Naive thymus-derived CD4-positive, alpha-beta T cell (primary cell): Measurements from ENCODE around the gene HTR3B. TPM values are rescaled to one million over a fixed set of nuclear protein-coding genes. Genes with fewer than 3 reads are reported as not detected.

Experiments used
- ATAC-seq: fragments of 150-1000 bp; cut with Tn5 transposase; 2 replicates; pipeline ENCODE4 v1.10.0; 2021; ENCODE audit warnings: mild to moderate bottlenecking, moderate library complexity
- CTCF ChIA-PET: fragments of 350-600 bp; sonication (Branson Sonifier 250); formaldehyde crosslinking; loops from one replicate; lab custom pipeline; 2021; ENCODE audit warnings: antibody characterized with exemption; lab: Charles Lee
- POLR2A ChIA-PET: fragments of 350-600 bp; sonication (Branson Sonifier 250); formaldehyde crosslinking; loops from one replicate; lab custom pipeline; 2021; ENCODE audit warnings: antibody characterized with exemption, inconsistent platforms; lab: Charles Lee
- DNase-seq, 9 donors: peaks; one replicate each; pipeline versions ENCODE4 v3.0.0 to v3.0.0-alpha.2; 2020 to 2022; ENCODE audit warnings: mixed read lengths in 1 of 9
- H3K27ac ChIP-seq: one replicate; pipeline ENCODE4 v1.7.0; 2013; ENCODE audit warnings: mild to moderate bottlenecking, low read depth, low read length, moderate library complexity
- H3K27me3 ChIP-seq, 2 donors: one replicate each; pipeline ENCODE4 v1.7.0; 2013; ENCODE audit warnings: low read length in 2 of 2, mild to moderate bottlenecking in 2 of 2, moderate library complexity in 2 of 2; ENCODE audit not compliant: control insufficient read depth in 2 of 2, insufficient read depth in 2 of 2
- H3K36me3 ChIP-seq, 3 experiments: 1 replicate in 2 of 3; 2 replicates in 1 of 3; pipeline ENCODE4 v1.7.0; 2013; ENCODE audit warnings: low read length in 3 of 3, mild to moderate bottlenecking in 3 of 3, moderate library complexity in 1 of 3; ENCODE audit not compliant: insufficient read depth in 3 of 3, control insufficient read depth in 2 of 3
- H3K4me1 ChIP-seq, 2 donors: one replicate each; pipeline ENCODE4 v1.7.0; 2013; ENCODE audit warnings: low read length in 2 of 2, mild to moderate bottlenecking in 2 of 2, moderate library complexity in 1 of 2; ENCODE audit not compliant: control insufficient read depth in 2 of 2, insufficient read depth in 2 of 2
- H3K4me3 ChIP-seq: 2 replicates; pipeline ENCODE4 v1.7.0; 2013; ENCODE audit warnings: mild to moderate bottlenecking, low read length
- H3K9me3 ChIP-seq, 3 experiments: 1 replicate in 2 of 3; 2 replicates in 1 of 3; pipeline ENCODE4 v1.7.0; 2013; ENCODE audit warnings: low read length in 3 of 3; ENCODE audit not compliant: control insufficient read depth in 2 of 3
- H3K27ac Mint-ChIP-seq, 9 donors: one replicate each; pipeline ENCODE4 v1.8.0; 2020 to 2022; ENCODE audit warnings: mixed read lengths in 9 of 9, mild to moderate bottlenecking in 8 of 9, moderate library complexity in 5 of 9, inconsistent platforms in 2 of 9
- H3K27me3 Mint-ChIP-seq, 5 donors: one replicate each; pipeline ENCODE4 v1.8.0; 2021 to 2022; ENCODE audit warnings: mixed read lengths in 5 of 5, mild to moderate bottlenecking in 1 of 5
- H3K36me3 Mint-ChIP-seq, 5 donors: one replicate each; pipeline ENCODE4 v1.8.0; 2020 to 2022; ENCODE audit warnings: mixed read lengths in 5 of 5, mild to moderate bottlenecking in 3 of 5, inconsistent platforms in 1 of 5
- H3K4me1 Mint-ChIP-seq, 7 donors: one replicate each; pipeline ENCODE4 v1.8.0; 2020 to 2022; ENCODE audit warnings: mixed read lengths in 7 of 7, mild to moderate bottlenecking in 3 of 7, inconsistent platforms in 1 of 7
- H3K4me3 Mint-ChIP-seq, 10 donors: one replicate each; pipeline ENCODE4 v1.8.0; 2020 to 2022; ENCODE audit warnings: mild to moderate bottlenecking in 10 of 10, mixed read lengths in 10 of 10, moderate library complexity in 6 of 10, inconsistent platforms in 2 of 10
- H3K9me3 Mint-ChIP-seq, 11 donors: one replicate each; pipeline ENCODE4 v1.8.0; 2020 to 2022; ENCODE audit warnings: mixed read lengths in 11 of 11, mild to moderate bottlenecking in 4 of 11, inconsistent platforms in 1 of 11, moderate library complexity in 1 of 11
- intact Hi-C, 2 donors: fragments of 100-400 bp; cut with micrococcal nuclease; formaldehyde crosslinking; loops; one replicate each; pipeline ENCODE4 v1.15.1; 2023
- polyA plus RNA-seq, 2 donors: library from polyadenylated mRNA; unstranded; fragments of 300-500 nt; fragmentation: Illumina TruSeq; gene quantifications; one replicate each; pipeline ENCODE4 v1.2.3, GENCODE V29; 2021
- total RNA-seq, 6 experiments: library from RNA in 5 of 6; stranded (reverse) in 5 of 6; gene quantifications; 1 replicate in 5 of 6; 2 replicates in 1 of 6; pipeline ENCODE4 v1.2.3 and lab custom pipeline; 2021 to 2026

The HTR3B gene
- total and polyA plus RNA-seq, 7 experiments from 2014 or later, result not detected

DNA sequence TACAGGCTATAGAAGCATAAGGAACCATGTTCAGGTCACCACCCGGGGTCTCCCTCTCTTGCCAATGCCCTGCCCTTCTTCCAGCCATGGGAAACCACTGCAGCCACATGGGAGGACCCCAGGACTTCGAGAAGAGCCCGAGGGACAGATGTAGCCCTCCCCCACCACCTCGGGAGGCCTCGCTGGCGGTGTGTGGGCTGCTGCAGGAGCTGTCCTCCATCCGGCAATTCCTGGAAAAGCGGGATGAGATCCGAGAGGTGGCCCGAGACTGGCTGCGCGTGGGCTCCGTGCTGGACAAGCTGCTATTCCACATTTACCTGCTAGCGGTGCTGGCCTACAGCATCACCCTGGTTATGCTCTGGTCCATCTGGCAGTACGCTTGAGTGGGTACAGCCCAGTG, 84.8 kb downstream of the HTR3B start:
- no peak overlapping the region for H3K4me3 ChIP-seq
- H3K4me3 Mint-ChIP-seq, result no peak overlapping the region
- DNase-seq, result no peak
- intact Hi-C loops, result no loop called here
- peaks cover 2 to 39% (median 30%) of the 10 kb centered on the region in 5 donors for H3K27me3 Mint-ChIP-seq
- H3K27ac Mint-ChIP-seq, result no peak overlapping the region
- H3K4me1 Mint-ChIP-seq, result peaks cover 0 to 2% (median 0%) of the 10 kb centered on the region in 7 donors
- H3K36me3 Mint-ChIP-seq, result no peaks in the 10 kb centered on the region
- ATAC-seq, result no peak
- no peak overlapping the region for H3K27ac ChIP-seq
- H3K27me3 ChIP-seq, result no peaks in the 10 kb centered on the region
- POLR2A ChIA-PET, result no interaction called here
- H3K36me3 ChIP-seq, result no peaks in the 10 kb centered on the region
- CTCF ChIA-PET, result interaction anchor here (0.7 to 7.5 kb wide), 2 partner anchors 272 to 1643 kb away, joined by 3 to 117 read pairs; no protein-coding TSS in a partner anchor
- peaks cover 0 to 5% (median 0%) of the 10 kb centered on the region in 11 donors for H3K9me3 Mint-ChIP-seq
- no peaks in the 10 kb centered on the region for H3K9me3 ChIP-seq
- H3K4me1 ChIP-seq, result no peaks in the 10 kb centered on the region

DNA sequence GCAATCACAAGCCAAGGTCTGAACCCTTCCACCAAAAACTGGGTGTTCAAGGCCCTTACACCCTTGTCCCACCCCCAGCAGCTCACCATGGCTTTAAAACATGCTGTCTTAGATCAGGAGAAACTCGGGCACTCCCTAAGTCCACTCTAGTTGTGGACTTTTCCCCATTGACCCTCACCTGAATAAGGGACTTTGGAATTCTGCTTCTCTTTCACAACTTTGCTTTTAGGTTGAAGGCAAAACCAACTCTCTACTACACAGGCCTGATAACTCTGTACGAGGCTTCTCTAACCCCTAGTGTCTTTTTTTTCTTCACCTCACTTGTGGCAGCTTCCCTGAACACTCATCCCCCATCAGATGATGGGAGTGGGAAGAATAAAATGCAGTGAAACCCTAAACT, 85.3 kb downstream of the HTR3B start:
- ChIA-PET POLR2A (no interaction called here), CTCF (interaction anchor here (7.5 kb wide), 1 partner anchor 272 kb away, joined by 117 read pairs; no protein-coding TSS in a partner anchor)
- Mint-ChIP-seq H3K4me1 (peaks cover 0 to 6% (median 2%) of the 10 kb centered on the region in 7 donors), H3K4me3 (no peak overlapping the region), H3K36me3 (no peaks in the 10 kb centered on the region), H3K27ac (no peak overlapping the region), H3K9me3 (peaks cover 0 to 5% (median 0%) of the 10 kb centered on the region in 11 donors), H3K27me3 (peaks cover 2 to 43% (median 30%) of the 10 kb centered on the region in 5 donors)
- Histone ChIP-seq H3K4me1 (no peaks in the 10 kb centered on the region), H3K4me3 (no peak overlapping the region), H3K27ac (no peak overlapping the region), H3K27me3 (no peaks in the 10 kb centered on the region), H3K9me3 (no peaks in the 10 kb centered on the region), H3K36me3 (no peaks in the 10 kb centered on the region)
- no peak for DNase-seq
- ATAC-seq, result no peak
- intact Hi-C loops, result loop anchor here in 1 of 2 donors (10.0 kb wide), 1 partner anchor 95 kb away; no protein-coding TSS in a partner anchor

DNA sequence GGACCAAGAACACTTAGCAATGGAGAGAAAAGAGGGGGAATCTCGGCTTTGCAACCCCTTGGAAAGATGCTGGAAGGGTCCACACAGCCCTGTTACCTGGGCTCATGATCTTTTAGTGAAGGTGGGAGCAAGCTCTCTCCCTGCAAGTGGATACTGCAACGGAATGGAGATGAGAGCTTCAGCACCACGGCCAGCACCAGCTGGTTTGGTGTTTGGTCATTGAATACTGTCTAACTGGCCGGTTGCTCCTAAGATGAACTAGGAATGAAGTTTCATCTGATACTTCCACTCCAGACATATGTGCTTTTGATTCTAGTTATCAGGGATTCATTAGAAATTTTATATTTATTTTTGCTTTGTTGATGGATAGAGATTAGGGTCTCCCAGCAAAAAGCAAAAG, 86.6 kb downstream of the HTR3B start:
- peaks cover 2 to 43% (median 29%) of the 10 kb centered on the region in 5 donors for H3K27me3 Mint-ChIP-seq
- H3K9me3 Mint-ChIP-seq, result peaks cover 0 to 5% (median 0%) of the 10 kb centered on the region in 11 donors
- intact Hi-C loops, result loop anchor here in 1 of 2 donors (10.0 kb wide), 1 partner anchor 96 kb away; no protein-coding TSS in a partner anchor
- H3K27ac Mint-ChIP-seq, result no peak overlapping the region
- Histone ChIP-seq H3K27me3 (no peaks in the 10 kb centered on the region), H3K4me3 (no peak overlapping the region), H3K27ac (no peak overlapping the region), H3K36me3 (no peaks in the 10 kb centered on the region), H3K4me1 (no peaks in the 10 kb centered on the region), H3K9me3 (no peaks in the 10 kb centered on the region)
- ChIA-PET POLR2A (no interaction called here), CTCF (interaction anchor here (1.2 to 7.5 kb wide), 2 partner anchors 37 to 271 kb away, joined by 3 to 117 read pairs; no protein-coding TSS in a partner anchor)
- peaks cover 0 to 12% (median 5%) of the 10 kb centered on the region in 7 donors for H3K4me1 Mint-ChIP-seq
- no peak for ATAC-seq
- H3K36me3 Mint-ChIP-seq, result no peaks in the 10 kb centered on the region
- H3K4me3 Mint-ChIP-seq, result no peak overlapping the region
- DNase-seq, result peak in 1 of 9 donors; percentile 7

DNA sequence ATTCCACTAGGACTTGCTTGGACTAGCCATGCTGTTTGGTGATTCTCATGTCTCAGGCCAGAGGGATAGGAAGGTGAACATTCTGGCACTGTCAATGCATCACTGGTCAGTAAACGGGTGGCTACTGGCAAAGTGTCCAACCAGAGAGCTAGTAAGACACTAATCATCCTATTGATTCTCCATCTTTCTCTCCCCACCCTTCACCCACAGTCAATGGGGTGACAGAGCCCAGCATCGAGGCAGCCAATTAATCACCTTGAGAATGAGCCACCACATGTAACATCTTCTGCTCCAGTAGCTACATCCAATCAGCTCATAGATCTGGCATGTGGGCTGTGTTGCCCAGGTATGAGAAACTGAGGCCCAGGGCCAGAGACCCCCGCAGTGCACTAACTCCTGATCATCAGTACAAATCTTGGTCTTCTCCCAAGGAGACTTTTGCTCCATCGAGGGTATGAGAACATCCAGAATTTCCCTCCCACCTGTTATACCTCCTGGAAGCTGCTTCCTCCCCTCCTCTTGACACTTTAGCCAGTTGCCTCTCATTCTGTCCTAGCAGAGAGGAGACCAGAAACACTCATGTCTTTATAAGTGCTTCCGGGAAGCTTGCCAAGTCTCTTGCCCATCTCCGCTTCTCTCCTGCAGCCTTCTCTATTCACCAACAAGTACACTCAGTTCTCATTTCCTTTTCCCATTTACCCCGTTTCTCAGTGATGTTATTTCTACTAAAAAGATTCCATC, 87.3 kb downstream of the HTR3B start:
- no peak overlapping the region for H3K4me3 Mint-ChIP-seq
- H3K27me3 Mint-ChIP-seq, result peaks cover 2 to 38% (median 29%) of the 10 kb centered on the region in 5 donors
- H3K9me3 ChIP-seq, result no peaks in the 10 kb centered on the region
- peaks cover 0 to 12% (median 5%) of the 10 kb centered on the region in 7 donors for H3K4me1 Mint-ChIP-seq
- H3K27ac ChIP-seq, result no peak overlapping the region
- no peaks in the 10 kb centered on the region for H3K27me3 ChIP-seq
- ChIA-PET CTCF (interaction anchor here (1.2 to 7.5 kb wide), 3 partner anchors 36 to 270 kb away, joined by 3 to 117 read pairs (median 7); no protein-coding TSS in a partner anchor), POLR2A (no interaction called here)
- no peaks in the 10 kb centered on the region for H3K36me3 Mint-ChIP-seq
- H3K4me3 ChIP-seq, result no peak overlapping the region
- no peak for ATAC-seq
- no peak for DNase-seq
- H3K36me3 ChIP-seq, result no peaks in the 10 kb centered on the region
- H3K9me3 Mint-ChIP-seq, result peaks cover 0 to 5% (median 0%) of the 10 kb centered on the region in 11 donors
- intact Hi-C loops, result loop anchor here in 1 of 2 donors (10.0 kb wide), 1 partner anchor 97 kb away; no protein-coding TSS in a partner anchor
- no peak overlapping the region for H3K27ac Mint-ChIP-seq
- H3K4me1 ChIP-seq, result no peaks in the 10 kb centered on the region

DNA sequence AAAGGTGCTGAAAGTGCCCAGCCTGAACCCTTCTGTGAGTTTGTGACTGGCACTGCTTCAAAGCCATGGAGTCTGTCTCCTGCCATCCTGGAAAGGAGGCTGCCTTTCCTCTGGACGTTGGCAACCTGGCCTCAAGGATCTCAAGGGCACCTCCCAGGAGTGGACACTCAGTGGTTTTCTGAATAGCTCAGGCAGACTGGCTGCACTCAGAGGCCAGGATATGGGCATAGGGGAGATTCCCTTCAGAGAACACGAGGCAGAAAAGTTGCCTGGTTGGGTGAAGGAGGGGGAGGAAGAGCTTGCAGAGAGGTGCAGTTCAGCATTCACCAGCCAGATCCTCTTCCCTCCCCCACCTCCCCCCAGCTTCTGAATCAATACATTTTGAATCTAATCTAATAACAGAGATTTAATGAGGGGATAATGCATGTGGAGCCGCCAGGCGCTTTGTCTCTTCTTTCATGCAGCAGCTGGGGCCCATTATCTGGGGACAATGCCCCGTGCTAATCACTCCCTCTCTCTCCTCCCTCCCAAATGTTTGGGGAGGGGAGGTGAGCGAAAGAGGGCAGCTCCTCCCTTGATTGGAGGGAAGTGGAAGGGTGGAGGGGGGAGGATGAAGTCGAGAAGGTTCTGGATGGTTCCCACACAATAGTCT, 88.0 kb downstream of the HTR3B start:
- POLR2A ChIA-PET, result no interaction called here
- no peak overlapping the region for H3K27ac Mint-ChIP-seq
- intact Hi-C loops, result loop anchor here in 1 of 2 donors (10.0 kb wide), 1 partner anchor 98 kb away; no protein-coding TSS in a partner anchor
- H3K4me1 Mint-ChIP-seq, result peaks cover 0 to 12% (median 5%) of the 10 kb centered on the region in 7 donors
- H3K4me3 ChIP-seq, result no peak overlapping the region
- H3K27me3 ChIP-seq, result no peaks in the 10 kb centered on the region
- peaks cover 0 to 5% (median 0%) of the 10 kb centered on the region in 11 donors for H3K9me3 Mint-ChIP-seq
- no peaks in the 10 kb centered on the region for H3K36me3 Mint-ChIP-seq
- peaks cover 2 to 42% (median 29%) of the 10 kb centered on the region in 5 donors for H3K27me3 Mint-ChIP-seq
- no peak overlapping the region for H3K27ac ChIP-seq
- H3K9me3 ChIP-seq, result no peaks in the 10 kb centered on the region
- DNase-seq (no peak), ATAC-seq (no peak)
- H3K4me1 ChIP-seq, result no peaks in the 10 kb centered on the region
- CTCF ChIA-PET, result interaction anchor here (1.0 to 7.5 kb wide), 6 partner anchors 9 to 269 kb away, joined by 3 to 117 read pairs (median 6); no protein-coding TSS in a partner anchor
- H3K36me3 ChIP-seq, result no peaks in the 10 kb centered on the region
- no peak overlapping the region for H3K4me3 Mint-ChIP-seq
